ENCODE data around the gene SIVA1. TPM values are rescaled to one million over a fixed set of nuclear protein-coding genes. Genes with fewer than 3 reads are reported as not detected.

The SIVA1 gene
- total RNA-seq, 3 donors from 2014 or later (not counting 1 experiment from before 2014, with no cell fraction given), result 59.7 to 74.8 (median 59.8) TPM

GRCh38 chr14:104784218-104784568 lies 31.2 kb downstream of the SIVA1 start:
- H3K27ac Mint-ChIP-seq, result peak overlapping the region in 1 of 2 donors; percentile 74
- Histone ChIP-seq H3K9me3 (ENCODE audit: control insufficient read depth, insufficient read depth, low read length) (no peaks in the 10 kb centered on the region), H3K27me3 (ENCODE audit: control insufficient read depth, insufficient read depth, low read length) (no peaks in the 10 kb centered on the region), H3K36me3 (ENCODE audit: control insufficient read depth, insufficient read depth, low read length) (peaks cover 9% of the 10 kb centered on the region), H3K4me1 (ENCODE audit: control insufficient read depth, insufficient read depth, low read length) (peaks cover 36% of the 10 kb centered on the region), H3K4me3 (ENCODE audit: low read length) (no peak overlapping the region), H3K27ac (ENCODE audit: low read length) (no peak overlapping the region)
- WGBS (ENCODE audit: insufficient coverage), result 95% methylated on average over 9 of the region's 9 CpGs
- H3K27me3 Mint-ChIP-seq (ENCODE audit: low read depth in 2 of 2), result no peaks in the 10 kb centered on the region
- ATAC-seq (no peak), DNase-seq (no peak)
- H3K36me3 Mint-ChIP-seq, result no peaks in the 10 kb centered on the region
- H3K4me1 Mint-ChIP-seq, result peaks cover 0 to 26% of the 10 kb centered on the region in 2 donors
- no peaks in the 10 kb centered on the region for H3K9me3 Mint-ChIP-seq
- no peak for TF ChIP-seq CTCF (IDR thresholded peaks at IDR 0.05)
- intact Hi-C loops (cut with micrococcal nuclease), result no loop called here
- no peak overlapping the region for H3K4me3 Mint-ChIP-seq

GRCh38 chr14:104784846-104785707 lies 32.1 kb downstream of the SIVA1 start:
- no peak overlapping the region for H3K27ac ChIP-seq (ENCODE audit: low read length)
- no peak overlapping the region for H3K4me3 ChIP-seq (ENCODE audit: low read length)
- Mint-ChIP-seq H3K4me1 (peaks cover 0 to 34% of the 10 kb centered on the region in 2 donors), H3K4me3 (no peak overlapping the region), H3K27me3 (ENCODE audit: low read depth in 2 of 2) (no peaks in the 10 kb centered on the region), H3K27ac (peak overlapping the region in 1 of 2 donors; percentile 74), H3K9me3 (no peaks in the 10 kb centered on the region), H3K36me3 (no peaks in the 10 kb centered on the region)
- TF ChIP-seq CTCF (IDR thresholded peaks at IDR 0.05), result no peak
- H3K4me1 ChIP-seq (ENCODE audit: control insufficient read depth, insufficient read depth, low read length), result peaks cover 39% of the 10 kb centered on the region
- H3K27me3 ChIP-seq (ENCODE audit: control insufficient read depth, insufficient read depth, low read length), result no peaks in the 10 kb centered on the region
- WGBS (ENCODE audit: insufficient coverage), result 83% methylated on average over 35 of the region's 36 CpGs
- no peak for ATAC-seq
- H3K36me3 ChIP-seq (ENCODE audit: control insufficient read depth, insufficient read depth, low read length), result peaks cover 9% of the 10 kb centered on the region
- no peaks in the 10 kb centered on the region for H3K9me3 ChIP-seq (ENCODE audit: control insufficient read depth, insufficient read depth, low read length)
- intact Hi-C loops (cut with micrococcal nuclease), result no loop called here
- no peak for DNase-seq

GRCh38 chr14:104785708-104786080 lies 32.7 kb downstream of the SIVA1 start:
- Mint-ChIP-seq H3K4me3 (no peak overlapping the region), H3K36me3 (no peaks in the 10 kb centered on the region), H3K27ac (peak overlapping the region in 1 of 2 donors; percentile 74), H3K27me3 (ENCODE audit: low read depth in 2 of 2) (no peaks in the 10 kb centered on the region), H3K4me1 (peaks cover 0 to 35% of the 10 kb centered on the region in 2 donors), H3K9me3 (no peaks in the 10 kb centered on the region)
- no peak for TF ChIP-seq CTCF (IDR thresholded peaks at IDR 0.05)
- H3K27ac ChIP-seq (ENCODE audit: low read length), result no peak overlapping the region
- intact Hi-C loops (cut with micrococcal nuclease), result no loop called here
- H3K9me3 ChIP-seq (ENCODE audit: control insufficient read depth, insufficient read depth, low read length), result no peaks in the 10 kb centered on the region
- WGBS (ENCODE audit: insufficient coverage), result 90% methylated on average over 13 of the region's 13 CpGs
- H3K27me3 ChIP-seq (ENCODE audit: control insufficient read depth, insufficient read depth, low read length), result no peaks in the 10 kb centered on the region
- ATAC-seq, result no peak
- H3K4me1 ChIP-seq (ENCODE audit: control insufficient read depth, insufficient read depth, low read length), result peaks cover 41% of the 10 kb centered on the region
- H3K4me3 ChIP-seq (ENCODE audit: low read length), result no peak overlapping the region
- no peak for DNase-seq
- H3K36me3 ChIP-seq (ENCODE audit: control insufficient read depth, insufficient read depth, low read length), result peaks cover 12% of the 10 kb centered on the region
